ENCODE data around the gene ZDHHC24. TPM values are rescaled to one million over a fixed set of nuclear protein-coding genes. Genes with fewer than 3 reads are reported as not detected.

The ZDHHC24 gene
- total and polyA plus RNA-seq, 10 of the 15 experiments (the other 5 are each of a cell fraction or from before 2014, with no cell fraction given): 0.86 to 17.5 (median 6.8) TPM

GRCh38 chr11:66593650-66594049 is 47.8 kb upstream of the ZDHHC24 start:
- ATAC-seq (no peak; the same call in 2 of the 3 replicates), DNase-seq (ENCODE audit: low read depth, low spot score) (no peak), FAIRE-seq (no peak)
- Histone ChIP-seq H3K4me2 (ENCODE audit: control insufficient read depth, insufficient read depth) (peak overlapping the region; percentile 97), H3K9ac (ENCODE audit: control insufficient read depth, insufficient read depth, low read length) (peak overlapping the region; percentile 95), H3K4me3 (peak overlapping the region; percentile 85), H3K36me3 (ENCODE audit: control insufficient read depth in 2 of 2, insufficient read depth in 2 of 2, low read length in 1 of 2) (no peaks in the 10 kb centered on the region), H3K27ac (ENCODE audit: control insufficient read depth, insufficient read depth) (peak overlapping the region; percentile 62), H3K9me3 (replicated peaks; ENCODE audit: control insufficient read depth, insufficient read depth, low read length) (no peaks in the 10 kb centered on the region), H3K27me3 (replicated peaks in 1 of 2; ENCODE audit: control insufficient read depth in 2 of 2, insufficient read depth in 2 of 2, low read length in 1 of 2) (no peaks in the 10 kb centered on the region), H2AFZ (ENCODE audit: control insufficient read depth, low read depth, low read length) (peak overlapping the region; percentile 91), H4K20me1 (ENCODE audit: control insufficient read depth, insufficient read depth) (no peaks in the 10 kb centered on the region), H3K4me1 (ENCODE audit: control insufficient read depth, insufficient read depth, low read length) (peaks cover 13% of the 10 kb centered on the region), H3K79me2 (ENCODE audit: control insufficient read depth, insufficient read depth, low read length) (peaks cover 23% of the 10 kb centered on the region)
- ChIA-PET RAD21 (ENCODE audit: unreplicated experiment) (interaction anchor here (1.3 to 3.3 kb wide), 2 partner anchors 16 to 84 kb away, joined by 3 to 27 read pairs; partner anchors contain the start of gene RBM4B), SMC1A (ENCODE audit: uncharacterized antibody, unreplicated experiment) (interaction anchor here (0.9 to 4.2 kb wide), 4 partner anchors 13 to 84 kb away, joined by 3 to 19 read pairs (median 10); partner anchors contain the start of genes RBM14 and RBM4B), POLR2A (interaction anchor here (0.8 to 6.9 kb wide), 8 partner anchors 12 to 262 kb away, joined by 3 to 60 read pairs (median 3); partner anchors contain the start of genes RBM14, RBM4 and RBM4B), CTCF (interaction anchor here (0.7 to 7.7 kb wide), 5 partner anchors 13 to 85 kb away, joined by 3 to 75 read pairs (median 21); partner anchors contain the start of genes RBM4 and RBM4B)
- intact Hi-C loops (cut with micrococcal nuclease; ENCODE audit: unreplicated experiment): loop anchor here (2.0 to 5.0 kb wide), 2 partner anchors 23 to 84 kb away; partner anchors contain the start of genes RBM14 and RBM4B
- TF ChIP-seq SMARCA5 (IDR thresholded peaks at IDR 0.05) (0 out of 2 replicates have a peak, but pooled peaks have one; percentile 1), ZNF687 (IDR thresholded peaks at IDR 0.05) (no peak)
- TF ChIP-seq, protein P1, sequence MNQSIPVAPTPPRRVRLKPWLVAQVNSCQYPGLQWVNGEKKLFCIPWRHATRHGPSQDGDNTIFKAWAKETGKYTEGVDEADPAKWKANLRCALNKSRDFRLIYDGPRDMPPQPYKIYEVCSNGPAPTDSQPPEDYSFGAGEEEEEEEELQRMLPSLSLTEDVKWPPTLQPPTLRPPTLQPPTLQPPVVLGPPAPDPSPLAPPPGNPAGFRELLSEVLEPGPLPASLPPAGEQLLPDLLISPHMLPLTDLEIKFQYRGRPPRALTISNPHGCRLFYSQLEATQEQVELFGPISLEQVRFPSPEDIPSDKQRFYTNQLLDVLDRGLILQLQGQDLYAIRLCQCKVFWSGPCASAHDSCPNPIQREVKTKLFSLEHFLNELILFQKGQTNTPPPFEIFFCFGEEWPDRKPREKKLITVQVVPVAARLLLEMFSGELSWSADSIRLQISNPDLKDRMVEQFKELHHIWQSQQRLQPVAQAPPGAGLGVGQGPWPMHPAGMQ (IDR thresholded peaks at IDR 0.05; ENCODE audit: borderline replicate concordance): no peak
- WGBS (ENCODE audit: insufficient coverage, insufficient replicate concordance, low lambda C conversion rate, missing lambda C conversion rate): 34% methylated on average over 7 of the region's 7 CpGs
- in situ Hi-C loops (cut with MboI): no loop called here
- no TSS peak for BruUV-seq (replicated peaks)

Data from GM12878 (cell line).